ENCODE data around the gene MYNN. TPM values are rescaled to one million over a fixed set of nuclear protein-coding genes. Genes with fewer than 3 reads are reported as not detected.

MYNN gene
- total and polyA plus RNA-seq, 9 of the 15 experiments (the other 6 are each of a cell fraction or from before 2014, with no cell fraction given), result 10.4 to 35.7 (median 21.3) TPM

- H3K4me2 ChIP-seq (ENCODE audit: insufficient read depth, low read length), result no peak overlapping the region
- no peaks in the 10 kb centered on the region for H3K36me3 ChIP-seq (ENCODE audit: control insufficient read depth, insufficient read depth, low read length)
- H4K20me1 ChIP-seq (replicated peaks; ENCODE audit: control insufficient read depth, insufficient read depth, low read length), result no peaks in the 10 kb centered on the region
- ATAC-seq, result no peak
- no peak overlapping the region for H3K4me3 ChIP-seq
- H3K4me1 ChIP-seq (replicated peaks in 1 of 2; ENCODE audit: control insufficient read depth in 2 of 2, insufficient read depth in 2 of 2, low read length in 2 of 2), result peaks cover 0 to 5% of the 10 kb centered on the region in 2 experiments; a peak in 2 of 5 replicates
- no peak overlapping the region for H3K27ac ChIP-seq (ENCODE audit: extremely low read depth, low read depth, low read length)
- peaks cover 3% of the 10 kb centered on the region; the same call in 1 of the 2 replicates for H3K9me3 ChIP-seq (replicated peaks; ENCODE audit: control insufficient read depth, insufficient read depth, low read depth, low read length)
- no peak overlapping the region for H2AFZ ChIP-seq (ENCODE audit: low read depth, low read length)
- TF ChIP-seq JUNB (CRISPR knock-in tag; conservative IDR thresholded peaks at IDR 0.05), result no peak
- no peak for TF ChIP-seq ZNF24 (IDR thresholded peaks at IDR 0.05)
- TF ChIP-seq ZNF324 (CRISPR knock-in tag; IDR thresholded peaks at IDR 0.05), result no peak
- no peak for TF ChIP-seq POU5F1 (IDR thresholded peaks at IDR 0.05; ENCODE audit: borderline replicate concordance, low read depth, low read length, partially characterized antibody)
- no peak for TF ChIP-seq KAT8 (IDR thresholded peaks at IDR 0.05; ENCODE audit: low read depth)
- no peak for TF ChIP-seq HMG20B (CRISPR knock-in tag; IDR thresholded peaks at IDR 0.05)
- TF ChIP-seq HNRNPUL1 (IDR thresholded peaks at IDR 0.05; ENCODE audit: low read length), result no peak
- no peak for TF ChIP-seq JUND (IDR thresholded peaks at IDR 0.05; ENCODE audit: borderline replicate concordance, low read depth, low read length)
- TF ChIP-seq JUND (tag; IDR thresholded peaks at IDR 0.05; ENCODE audit: borderline replicate concordance, low read depth, low read length), result no peak
- TF ChIP-seq ZBTB2 (IDR thresholded peaks at IDR 0.05), result no peak
- TF ChIP-seq MEF2D (tag; conservative IDR thresholded peaks at IDR 0.05; ENCODE audit: low read depth), result no peak
- no peaks in the 10 kb centered on the region for H3K79me2 ChIP-seq (ENCODE audit: control insufficient read depth, insufficient read depth, low read length)
- H3K9ac ChIP-seq (ENCODE audit: insufficient read depth in 1 of 2, low read depth in 2 of 2, low read length in 2 of 2), result no peak overlapping the region
- WGBS (ENCODE audit: insufficient coverage, low coverage, missing lambda C conversion rate), result 3% methylated on average over 2 of the region's 2 CpGs
- intact Hi-C loops (cut with micrococcal nuclease) (no loop called here), in situ Hi-C loops (cut with MboI) (no loop called here)
- no peaks in the 10 kb centered on the region for H3K9me1 ChIP-seq (ENCODE audit: control insufficient read depth, insufficient read depth, low read length)
- no peak for DNase-seq (ENCODE audit: extremely low read depth in 1 of 4, low spot score in 3 of 4)
- POLR2A ChIA-PET, result no interaction called here
- FAIRE-seq, result no peak
- peaks cover 4 to 17% of the 10 kb centered on the region in 2 experiments for H3K27me3 ChIP-seq (ENCODE audit: control insufficient read depth in 2 of 2, insufficient read depth in 2 of 2, low read length in 2 of 2)
- CTCF ChIA-PET (ENCODE audit: low intra/inter-chr PET ratio), result no interaction called here
- no TSS peak for BruUV-seq (replicated peaks)
Measured at GRCh38 chr3:169818316-169818715, 45.1 kb downstream of the MYNN start.

Measured in K562 (cell line).